NCI-H2196 (cell line): ENCODE data around the gene TTC8.
"Not testable (repeated sequence)": the region's sequence is repeated elsewhere in the genome, so short reads cannot be mapped to it uniquely, and the experiment has no call there.

Source experiments
- DNase-seq: peaks from one replicate; lab custom pipeline; 2025; ENCODE audit not compliant: unreplicated experiment; lab: John Stamatoyannopoulos, UW

Gene TTC8

GRCh38 chr14:88823968-88824313 lies 510 bp upstream of the TTC8 start:
- no peak for DNase-seq

GRCh38 chr14:88825078-88825458 lies 617 bp downstream of the TTC8 start:
- DNase-seq: no peak

GRCh38 chr14:88825503-88825902 lies 1.1 kb downstream of the TTC8 start:
- DNase-seq: no peak

GRCh38 chr14:88829188-88829587 lies 4.7 kb downstream of the TTC8 start:
- no peak for DNase-seq

- no peak for DNase-seq
Observed at GRCh38 chr14:88829685-88830302, 5.3 kb downstream of the TTC8 start.

GRCh38 chr14:88831284-88831683 lies 6.8 kb downstream of the TTC8 start:
- no peak for DNase-seq

- DNase-seq: no peak
Observed at GRCh38 chr14:88834883-88835431, 10.5 kb downstream of the TTC8 start.

GRCh38 chr14:88835661-88836060 lies 11.2 kb downstream of the TTC8 start:
- no peak for DNase-seq

- no peak for DNase-seq
Observed at GRCh38 chr14:88837495-88837894, 13.0 kb downstream of the TTC8 start.

- DNase-seq: no peak
Observed at GRCh38 chr14:88838015-88838414, 13.6 kb downstream of the TTC8 start.

- no peak for DNase-seq
Observed at GRCh38 chr14:88840926-88841325, 16.5 kb downstream of the TTC8 start.

GRCh38 chr14:88841741-88842140 lies 17.3 kb downstream of the TTC8 start:
- DNase-seq: no peak

GRCh38 chr14:88842414-88842813 lies 18.0 kb downstream of the TTC8 start:
- DNase-seq: no peak

GRCh38 chr14:88844980-88845491 lies 20.6 kb downstream of the TTC8 start:
- DNase-seq: no peak

- no peak for DNase-seq
Observed at GRCh38 chr14:88848571-88848970, 24.1 kb downstream of the TTC8 start.

GRCh38 chr14:88849716-88850115 lies 25.3 kb downstream of the TTC8 start:
- no peak for DNase-seq

- no peak for DNase-seq
Observed at GRCh38 chr14:88851587-88851986, 27.1 kb downstream of the TTC8 start.

GRCh38 chr14:88852632-88853031 lies 28.2 kb downstream of the TTC8 start:
- no peak for DNase-seq

GRCh38 chr14:88853129-88853528 lies 28.7 kb downstream of the TTC8 start:
- DNase-seq: no peak

GRCh38 chr14:88856786-88857366 lies 32.4 kb downstream of the TTC8 start:
- no peak for DNase-seq

GRCh38 chr14:88857861-88858260 lies 33.4 kb downstream of the TTC8 start:
- not testable (repeated sequence) for DNase-seq

- not testable (repeated sequence) for DNase-seq
Observed at GRCh38 chr14:88859118-88859517, 34.7 kb downstream of the TTC8 start.

GRCh38 chr14:88863167-88863566 lies 38.7 kb downstream of the TTC8 start:
- DNase-seq: no peak
